ENCODE results near the gene ZSCAN1.

DNA sequence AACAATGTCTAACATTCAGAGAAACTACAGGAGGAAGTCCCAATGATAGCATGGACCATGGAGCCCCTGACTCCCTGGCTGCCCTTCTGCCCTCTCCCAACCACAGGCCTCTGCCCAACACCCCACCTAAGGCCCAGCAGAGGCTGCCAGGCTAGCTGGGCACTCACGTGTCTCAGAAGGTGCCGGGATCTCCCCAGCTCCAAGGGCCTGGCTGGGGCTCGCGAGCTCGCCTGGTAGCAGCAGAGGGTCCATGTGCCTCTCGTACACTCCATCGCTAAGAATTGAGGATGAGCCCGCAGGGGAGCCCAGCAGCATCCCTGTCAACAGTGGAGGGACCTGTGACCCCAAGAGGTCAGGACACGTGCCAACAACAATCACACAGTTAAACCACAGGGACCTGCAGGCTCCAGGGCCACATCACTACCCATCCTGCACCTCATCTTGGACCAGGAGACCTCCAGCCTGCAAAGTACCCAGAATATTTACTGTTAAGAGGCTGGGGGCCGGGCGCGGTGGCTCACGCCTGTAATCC, 54.8 kb downstream of the ZSCAN1 start:
- no peak for TF ChIP-seq EZH2 (IDR thresholded peaks at IDR 0.05; ENCODE audit: borderline replicate concordance, low read length)
- TF ChIP-seq, protein P1, sequence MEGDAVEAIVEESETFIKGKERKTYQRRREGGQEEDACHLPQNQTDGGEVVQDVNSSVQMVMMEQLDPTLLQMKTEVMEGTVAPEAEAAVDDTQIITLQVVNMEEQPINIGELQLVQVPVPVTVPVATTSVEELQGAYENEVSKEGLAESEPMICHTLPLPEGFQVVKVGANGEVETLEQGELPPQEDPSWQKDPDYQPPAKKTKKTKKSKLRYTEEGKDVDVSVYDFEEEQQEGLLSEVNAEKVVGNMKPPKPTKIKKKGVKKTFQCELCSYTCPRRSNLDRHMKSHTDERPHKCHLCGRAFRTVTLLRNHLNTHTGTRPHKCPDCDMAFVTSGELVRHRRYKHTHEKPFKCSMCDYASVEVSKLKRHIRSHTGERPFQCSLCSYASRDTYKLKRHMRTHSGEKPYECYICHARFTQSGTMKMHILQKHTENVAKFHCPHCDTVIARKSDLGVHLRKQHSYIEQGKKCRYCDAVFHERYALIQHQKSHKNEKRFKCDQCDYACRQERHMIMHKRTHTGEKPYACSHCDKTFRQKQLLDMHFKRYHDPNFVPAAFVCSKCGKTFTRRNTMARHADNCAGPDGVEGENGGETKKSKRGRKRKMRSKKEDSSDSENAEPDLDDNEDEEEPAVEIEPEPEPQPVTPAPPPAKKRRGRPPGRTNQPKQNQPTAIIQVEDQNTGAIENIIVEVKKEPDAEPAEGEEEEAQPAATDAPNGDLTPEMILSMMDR (IDR thresholded peaks at IDR 0.05; ENCODE audit: low read length): no peak
